Measurements from ENCODE around the gene AP1M1.

The AP1M1 gene

DNA sequence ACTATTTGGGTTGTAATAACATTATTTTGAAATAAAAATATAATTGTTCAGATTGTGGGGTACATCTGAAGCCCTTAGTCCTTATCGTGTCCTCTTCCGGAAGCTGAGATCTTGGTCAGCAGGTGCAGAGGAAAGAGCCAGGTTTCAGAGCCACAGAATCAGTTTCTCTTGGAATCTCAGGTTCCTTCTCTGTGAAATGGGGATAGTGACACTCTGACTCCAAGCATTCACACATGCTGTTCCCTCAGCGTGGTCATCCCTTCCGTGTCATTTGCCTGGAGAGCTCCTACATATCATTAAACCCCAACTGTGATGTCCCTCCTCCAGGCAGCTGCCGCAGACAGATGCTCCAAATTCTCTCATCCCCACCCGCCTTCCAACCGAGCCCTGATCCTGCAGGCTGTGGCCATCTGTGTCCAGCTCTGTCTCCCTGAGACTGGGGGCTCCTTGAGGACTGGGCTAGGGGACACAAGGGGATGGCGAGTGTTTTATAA is 59.8 kb downstream of the AP1M1 start:
- TF ChIP-seq, protein P1, sequence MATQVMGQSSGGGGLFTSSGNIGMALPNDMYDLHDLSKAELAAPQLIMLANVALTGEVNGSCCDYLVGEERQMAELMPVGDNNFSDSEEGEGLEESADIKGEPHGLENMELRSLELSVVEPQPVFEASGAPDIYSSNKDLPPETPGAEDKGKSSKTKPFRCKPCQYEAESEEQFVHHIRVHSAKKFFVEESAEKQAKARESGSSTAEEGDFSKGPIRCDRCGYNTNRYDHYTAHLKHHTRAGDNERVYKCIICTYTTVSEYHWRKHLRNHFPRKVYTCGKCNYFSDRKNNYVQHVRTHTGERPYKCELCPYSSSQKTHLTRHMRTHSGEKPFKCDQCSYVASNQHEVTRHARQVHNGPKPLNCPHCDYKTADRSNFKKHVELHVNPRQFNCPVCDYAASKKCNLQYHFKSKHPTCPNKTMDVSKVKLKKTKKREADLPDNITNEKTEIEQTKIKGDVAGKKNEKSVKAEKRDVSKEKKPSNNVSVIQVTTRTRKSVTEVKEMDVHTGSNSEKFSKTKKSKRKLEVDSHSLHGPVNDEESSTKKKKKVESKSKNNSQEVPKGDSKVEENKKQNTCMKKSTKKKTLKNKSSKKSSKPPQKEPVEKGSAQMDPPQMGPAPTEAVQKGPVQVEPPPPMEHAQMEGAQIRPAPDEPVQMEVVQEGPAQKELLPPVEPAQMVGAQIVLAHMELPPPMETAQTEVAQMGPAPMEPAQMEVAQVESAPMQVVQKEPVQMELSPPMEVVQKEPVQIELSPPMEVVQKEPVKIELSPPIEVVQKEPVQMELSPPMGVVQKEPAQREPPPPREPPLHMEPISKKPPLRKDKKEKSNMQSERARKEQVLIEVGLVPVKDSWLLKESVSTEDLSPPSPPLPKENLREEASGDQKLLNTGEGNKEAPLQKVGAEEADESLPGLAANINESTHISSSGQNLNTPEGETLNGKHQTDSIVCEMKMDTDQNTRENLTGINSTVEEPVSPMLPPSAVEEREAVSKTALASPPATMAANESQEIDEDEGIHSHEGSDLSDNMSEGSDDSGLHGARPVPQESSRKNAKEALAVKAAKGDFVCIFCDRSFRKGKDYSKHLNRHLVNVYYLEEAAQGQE (IDR thresholded peaks at IDR 0.05; ENCODE audit: low read depth): no peak
- TF ChIP-seq, protein P2, sequence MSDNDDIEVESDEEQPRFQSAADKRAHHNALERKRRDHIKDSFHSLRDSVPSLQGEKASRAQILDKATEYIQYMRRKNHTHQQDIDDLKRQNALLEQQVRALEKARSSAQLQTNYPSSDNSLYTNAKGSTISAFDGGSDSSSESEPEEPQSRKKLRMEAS (IDR thresholded peaks at IDR 0.05): no peak
- TF ChIP-seq YY1 (IDR thresholded peaks at IDR 0.05; ENCODE audit: low read depth): no peak
- no peak for TF ChIP-seq CREB1 (IDR thresholded peaks at IDR 0.05; ENCODE audit: low read depth)

DNA sequence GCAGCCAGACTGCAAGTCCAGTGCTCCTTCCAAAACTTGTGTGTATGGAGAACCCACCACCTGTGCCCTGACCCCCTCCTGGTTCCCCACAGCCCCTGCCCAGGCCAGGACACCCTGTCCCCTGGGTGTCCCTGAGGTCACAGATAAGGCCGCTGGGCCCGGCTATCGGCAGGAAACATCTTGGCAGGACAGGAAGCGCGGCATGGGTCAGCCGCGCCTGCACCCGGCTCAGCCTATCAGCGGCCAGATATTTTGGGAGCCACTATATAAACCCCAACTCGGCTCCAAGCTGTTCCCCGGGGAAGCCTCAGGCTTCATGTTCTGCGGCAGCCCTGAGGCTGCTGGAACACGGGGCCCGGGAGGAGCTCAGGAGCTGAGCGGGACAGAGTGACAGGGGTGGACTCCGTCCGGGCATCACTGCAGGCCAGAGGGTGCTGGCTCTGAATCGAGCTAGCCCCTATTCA is 60.8 kb downstream of the AP1M1 start:
- TF ChIP-seq YY1 (IDR thresholded peaks at IDR 0.05; ENCODE audit: low read depth) (no peak), EP300 (IDR thresholded peaks at IDR 0.05; ENCODE audit: borderline replicate concordance) (no peak), FOXM1 (IDR thresholded peaks at IDR 0.05; ENCODE audit: borderline replicate concordance, low read depth) (no peak), EGR1 (IDR thresholded peaks at IDR 0.05) (no peak), TEAD4 (IDR thresholded peaks at IDR 0.05) (no peak), RAD21 (IDR thresholded peaks at IDR 0.05; ENCODE audit: low read depth) (no peak), ZBTB7A (IDR thresholded peaks at IDR 0.05; ENCODE audit: low read depth) (no peak), NFIC (IDR thresholded peaks at IDR 0.05) (no peak), TCF12 (IDR thresholded peaks at IDR 0.05; ENCODE audit: low read depth) (no peak)
- TF ChIP-seq, protein P1 (IDR thresholded peaks at IDR 0.05; ENCODE audit: low read depth): no peak
- TF ChIP-seq, protein P3, sequence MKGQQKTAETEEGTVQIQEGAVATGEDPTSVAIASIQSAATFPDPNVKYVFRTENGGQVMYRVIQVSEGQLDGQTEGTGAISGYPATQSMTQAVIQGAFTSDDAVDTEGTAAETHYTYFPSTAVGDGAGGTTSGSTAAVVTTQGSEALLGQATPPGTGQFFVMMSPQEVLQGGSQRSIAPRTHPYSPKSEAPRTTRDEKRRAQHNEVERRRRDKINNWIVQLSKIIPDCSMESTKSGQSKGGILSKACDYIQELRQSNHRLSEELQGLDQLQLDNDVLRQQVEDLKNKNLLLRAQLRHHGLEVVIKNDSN (IDR thresholded peaks at IDR 0.05): no peak

DNA sequence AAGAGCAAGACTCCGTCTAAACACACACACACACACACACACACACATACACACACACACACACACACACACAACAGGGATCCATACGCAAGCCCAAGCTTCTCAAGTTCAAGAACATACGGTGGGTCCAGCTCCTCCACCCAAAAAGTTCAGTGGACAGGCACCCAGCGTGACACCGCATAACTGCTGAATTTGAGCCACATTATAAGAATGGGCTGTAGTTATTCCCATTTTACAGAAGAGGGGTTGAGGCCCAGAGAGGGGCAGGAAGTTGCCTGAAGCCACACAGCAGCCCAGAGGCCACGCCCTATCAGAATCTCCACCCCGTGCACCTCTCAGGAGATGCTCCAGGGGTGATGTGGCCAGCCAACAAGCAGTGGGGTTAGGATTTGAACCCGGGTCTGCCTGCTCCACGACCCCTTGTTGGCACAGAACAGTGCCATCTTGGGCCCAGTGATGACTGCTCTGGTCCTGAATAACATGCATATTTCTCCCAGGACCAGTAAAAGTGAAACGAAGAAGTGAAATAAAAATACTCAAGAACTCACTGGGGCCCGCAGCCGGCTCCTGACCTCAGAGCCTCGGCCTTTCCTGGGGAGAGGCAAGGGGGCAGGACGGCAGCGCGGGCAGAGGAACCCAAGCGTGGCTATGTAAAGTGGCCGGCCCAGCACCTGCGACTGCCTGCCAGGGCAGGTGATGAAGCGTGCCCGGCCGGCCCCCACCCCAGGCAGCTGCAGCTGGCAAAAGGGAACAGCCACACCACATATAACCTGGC is 61.9 kb downstream of the AP1M1 start:
- TF ChIP-seq, protein P1 (IDR thresholded peaks at IDR 0.05; ENCODE audit: low read depth): no peak
- no peak for TF ChIP-seq TCF12 (IDR thresholded peaks at IDR 0.05; ENCODE audit: low read depth)
- TF ChIP-seq TAF1 (IDR thresholded peaks at IDR 0.05; ENCODE audit: low read depth): no peak
- no peak for TF ChIP-seq RAD21 (IDR thresholded peaks at IDR 0.05; ENCODE audit: low read depth)
- TF ChIP-seq, protein P2 (IDR thresholded peaks at IDR 0.05): no peak
- TF ChIP-seq, protein P3 (IDR thresholded peaks at IDR 0.05): no peak
- TF ChIP-seq FOXM1 (IDR thresholded peaks at IDR 0.05; ENCODE audit: borderline replicate concordance, low read depth): no peak
- TF ChIP-seq ZBTB7A (IDR thresholded peaks at IDR 0.05; ENCODE audit: low read depth): no peak
- no peak for TF ChIP-seq CREB1 (IDR thresholded peaks at IDR 0.05; ENCODE audit: low read depth)
- TF ChIP-seq EGR1 (IDR thresholded peaks at IDR 0.05): no peak
- no peak for TF ChIP-seq TEAD4 (IDR thresholded peaks at IDR 0.05)
- no peak for TF ChIP-seq EP300 (IDR thresholded peaks at IDR 0.05; ENCODE audit: borderline replicate concordance)

DNA sequence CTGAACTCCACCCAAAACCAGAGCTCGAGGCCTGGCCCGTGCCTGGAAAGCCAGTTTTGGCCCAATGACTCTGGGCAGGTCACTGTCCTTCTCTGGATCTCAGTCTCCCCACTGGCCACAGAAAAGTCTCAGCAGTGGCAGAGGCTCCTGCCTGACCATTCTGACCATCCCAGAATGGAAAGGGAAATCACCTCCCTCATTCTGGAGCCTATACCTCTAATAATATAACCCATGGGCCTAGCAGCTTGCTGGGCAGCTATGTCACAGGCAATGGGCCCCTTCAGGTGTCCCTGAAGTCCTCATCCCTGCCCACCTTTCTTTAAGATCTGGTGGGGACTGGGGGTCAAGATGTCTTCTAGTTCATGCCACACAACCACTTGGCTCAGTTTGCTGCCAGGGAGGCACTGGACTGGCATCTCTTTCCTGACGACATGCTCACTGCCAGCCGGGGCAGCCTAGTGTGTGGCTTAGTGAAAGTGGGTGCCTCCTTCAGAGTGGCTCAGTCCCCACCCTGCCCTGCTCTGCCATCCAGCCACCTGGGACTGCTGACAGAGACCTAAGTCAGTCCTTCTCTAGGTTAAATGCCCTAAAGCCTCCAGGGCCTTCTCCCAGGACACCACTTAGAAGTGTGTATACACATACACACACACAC is 62.6 kb downstream of the AP1M1 start:
- TF ChIP-seq, protein P1 (IDR thresholded peaks at IDR 0.05; ENCODE audit: low read depth): no peak
- no peak for TF ChIP-seq FOXM1 (IDR thresholded peaks at IDR 0.05; ENCODE audit: borderline replicate concordance, low read depth)
- TF ChIP-seq, protein P2 (IDR thresholded peaks at IDR 0.05): no peak
- TF ChIP-seq TAF1 (IDR thresholded peaks at IDR 0.05; ENCODE audit: low read depth): no peak
- no peak for TF ChIP-seq ZBTB7A (IDR thresholded peaks at IDR 0.05; ENCODE audit: low read depth)
- TF ChIP-seq CEBPB (IDR thresholded peaks at IDR 0.05): no peak
- TF ChIP-seq RAD21 (IDR thresholded peaks at IDR 0.05; ENCODE audit: low read depth): no peak
- no peak for TF ChIP-seq NFIC (IDR thresholded peaks at IDR 0.05)
- no peak for TF ChIP-seq EGR1 (IDR thresholded peaks at IDR 0.05)
- no peak for TF ChIP-seq TEAD4 (IDR thresholded peaks at IDR 0.05)
- TF ChIP-seq CREB1 (IDR thresholded peaks at IDR 0.05; ENCODE audit: low read depth): no peak
- TF ChIP-seq EP300 (IDR thresholded peaks at IDR 0.05; ENCODE audit: borderline replicate concordance): no peak

Data from Ishikawa (cell line).